GM23338 (cell line): ENCODE measurements around the gene GRID1.

Source experiments
- CREB1 ChIP-seq: fragments of 250-450 bp; sonication (Bioruptor Pico); IDR thresholded peaks from 2 replicates; pipeline ENCODE4 v1.5.0; 2020; ENCODE audit warnings: low read depth, mild to moderate bottlenecking, moderate library complexity
- CTCF ChIP-seq, 2 experiments: fragments of 200-600 bp in 1 of 2; sonication (generic) in 1 of 2; conservative IDR thresholded peaks; 2 replicates each; pipeline versions ENCODE4 v1.5.1 to v1.6.1; 2016 to 2017; ENCODE audit warnings: antibody characterized with exemption in 2 of 2, low read depth in 2 of 2, mild to moderate bottlenecking in 2 of 2, moderate library complexity in 1 of 2
- EZH2 ChIP-seq: fragments of 200-600 bp; sonication (generic); IDR thresholded peaks from one replicate; pipeline ENCODE4 v1.8.0; 2017; ENCODE audit warnings: antibody characterized with exemption, mild to moderate bottlenecking, low read depth; ENCODE audit not compliant: unreplicated experiment
- EZH2phosphoT487 ChIP-seq: fragments of 200-600 bp; sonication (generic); IDR thresholded peaks from one replicate; pipeline ENCODE4 v1.8.1; 2018; ENCODE audit warnings: antibody characterized with exemption; ENCODE audit not compliant: unreplicated experiment
- JUNB ChIP-seq: IDR thresholded peaks from one replicate; pipeline ENCODE4 v1.6.1; 2016; ENCODE audit warnings: antibody characterized with exemption; ENCODE audit not compliant: unreplicated experiment
- NANOG ChIP-seq: IDR thresholded peaks from 2 replicates; pipeline ENCODE4 v1.6.1; 2016; ENCODE audit warnings: antibody characterized with exemption, borderline replicate concordance
- POLR2AphosphoS5 ChIP-seq: IDR thresholded peaks from 2 replicates; pipeline ENCODE4 v1.6.1; 2016; ENCODE audit warnings: antibody characterized with exemption, low read depth
- REST ChIP-seq: IDR thresholded peaks from one replicate; pipeline ENCODE4 v1.6.1; 2018; ENCODE audit warnings: antibody characterized with exemption; ENCODE audit not compliant: unreplicated experiment
- STAT1 ChIP-seq: IDR thresholded peaks from one replicate; pipeline ENCODE4 v1.6.1; 2016; ENCODE audit warnings: antibody characterized with exemption; ENCODE audit not compliant: unreplicated experiment

- no peak for TF ChIP-seq POLR2AphosphoS5
- TF ChIP-seq CTCF (conservative IDR thresholded peaks at IDR 0.05; ENCODE audit: low read depth in 2 of 2) = no peak
- TF ChIP-seq EZH2 = no peak
- TF ChIP-seq CREB1 (CRISPR knock-in tag) = no peak
- no peak for TF ChIP-seq EZH2phosphoT487
- no peak for TF ChIP-seq REST
- no peak for TF ChIP-seq NANOG
- no peak for TF ChIP-seq JUNB
- no peak for TF ChIP-seq STAT1
Measured at GRCh38 chr10:86121200-86121599, 245.4 kb downstream of the GRID1 start.
